Esophagus squamous epithelium (tissue), 4 donors: ENCODE data around the gene STMN1.

Experiments
- POLR2A ChIP-seq, 4 donors: fragments of 450-650 bp; IDR thresholded peaks; one replicate each; pipeline ENCODE4 v1.6.1; 2017; ENCODE audit warnings: antibody characterized with exemption in 4 of 4, mild to moderate bottlenecking in 4 of 4, moderate library complexity in 3 of 4
- TF ChIP-seq, protein P1 (sequence below), 6 experiments: fragments of 450-650 bp in 4 of 6; fragments of 200-600 bp in 2 of 6; sonication (generic) in 2 of 6; IDR thresholded peaks; one replicate each; pipeline ENCODE4 v1.5.1; 2016 to 2019; ENCODE audit warnings: antibody characterized with exemption in 6 of 6, mild to moderate bottlenecking in 4 of 6, moderate library complexity in 4 of 6

DNA sequence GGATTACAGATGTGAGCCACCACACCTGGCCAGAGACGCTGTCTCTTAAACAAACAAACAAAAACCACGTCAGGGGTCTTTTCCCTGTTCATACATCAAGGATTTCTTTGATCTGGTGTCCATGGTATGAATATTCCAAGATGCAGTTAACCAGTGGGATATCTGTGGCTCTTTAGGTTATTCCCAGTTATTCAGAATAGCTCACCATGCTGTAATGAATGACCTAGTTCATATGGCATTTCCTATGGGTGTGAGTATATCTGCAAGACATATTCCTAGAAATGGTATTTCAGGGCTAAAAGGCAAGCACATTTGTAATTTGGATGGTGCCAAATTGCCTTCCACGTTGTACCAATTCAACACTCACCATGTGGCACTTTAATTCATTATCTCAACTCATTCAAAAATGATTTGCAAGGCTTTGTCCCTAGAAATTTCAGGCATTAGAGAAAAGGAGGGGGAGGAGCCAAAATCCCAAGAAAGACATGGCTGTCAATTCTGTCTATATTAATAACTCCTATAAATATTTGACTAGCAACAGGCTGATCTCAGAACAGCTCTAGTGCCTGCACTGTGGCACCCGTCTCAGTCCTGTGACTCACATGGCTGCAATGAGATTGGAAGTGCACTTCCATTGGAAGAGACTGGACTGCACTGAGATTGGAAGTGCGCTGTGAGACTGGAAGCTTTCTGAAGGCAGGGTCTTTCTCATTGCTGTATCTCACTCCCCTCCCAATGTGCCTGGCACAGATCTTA lies 6.0 kb upstream of the STMN1 start:
- TF ChIP-seq, protein P1, sequence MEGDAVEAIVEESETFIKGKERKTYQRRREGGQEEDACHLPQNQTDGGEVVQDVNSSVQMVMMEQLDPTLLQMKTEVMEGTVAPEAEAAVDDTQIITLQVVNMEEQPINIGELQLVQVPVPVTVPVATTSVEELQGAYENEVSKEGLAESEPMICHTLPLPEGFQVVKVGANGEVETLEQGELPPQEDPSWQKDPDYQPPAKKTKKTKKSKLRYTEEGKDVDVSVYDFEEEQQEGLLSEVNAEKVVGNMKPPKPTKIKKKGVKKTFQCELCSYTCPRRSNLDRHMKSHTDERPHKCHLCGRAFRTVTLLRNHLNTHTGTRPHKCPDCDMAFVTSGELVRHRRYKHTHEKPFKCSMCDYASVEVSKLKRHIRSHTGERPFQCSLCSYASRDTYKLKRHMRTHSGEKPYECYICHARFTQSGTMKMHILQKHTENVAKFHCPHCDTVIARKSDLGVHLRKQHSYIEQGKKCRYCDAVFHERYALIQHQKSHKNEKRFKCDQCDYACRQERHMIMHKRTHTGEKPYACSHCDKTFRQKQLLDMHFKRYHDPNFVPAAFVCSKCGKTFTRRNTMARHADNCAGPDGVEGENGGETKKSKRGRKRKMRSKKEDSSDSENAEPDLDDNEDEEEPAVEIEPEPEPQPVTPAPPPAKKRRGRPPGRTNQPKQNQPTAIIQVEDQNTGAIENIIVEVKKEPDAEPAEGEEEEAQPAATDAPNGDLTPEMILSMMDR (IDR thresholded peaks at IDR 0.05) = no peak
- TF ChIP-seq POLR2A (IDR thresholded peaks at IDR 0.05) = no peak
